HUES48 (cell line): Measurements from ENCODE around the gene DNAJB4.
"Not testable (repeated sequence)": the region's sequence is repeated elsewhere in the genome, so short reads cannot be mapped to it uniquely, and the experiment has no call there.

Experiments used
- H3K27ac ChIP-seq: one replicate; pipeline ENCODE4 v1.7.0; 2013; ENCODE audit warnings: low read depth, low read length, inconsistent platforms
- H3K27me3 ChIP-seq: 2 replicates; pipeline ENCODE4 v1.6.1; 2013; ENCODE audit warnings: mild to moderate bottlenecking, low read length; ENCODE audit not compliant: control insufficient read depth, insufficient read depth
- H3K36me3 ChIP-seq: 2 replicates; pipeline ENCODE4 v1.6.1; 2013; ENCODE audit warnings: low read length; ENCODE audit not compliant: control insufficient read depth, insufficient read depth
- H3K4me1 ChIP-seq: 2 replicates; pipeline ENCODE4 v1.6.1; 2013; ENCODE audit warnings: mild to moderate bottlenecking, low read length; ENCODE audit not compliant: control insufficient read depth, insufficient read depth
- H3K4me3 ChIP-seq: 2 replicates; pipeline ENCODE4 v1.5.1; 2013; ENCODE audit warnings: mild to moderate bottlenecking, low read depth, low read length
- H3K9ac ChIP-seq: 2 replicates; pipeline ENCODE4 v1.6.1; 2013; ENCODE audit warnings: mild to moderate bottlenecking, low read depth, low read length, moderate library complexity
- H3K9me3 ChIP-seq: 2 replicates; pipeline ENCODE4 v1.6.1; 2013; ENCODE audit warnings: low read length; ENCODE audit not compliant: control insufficient read depth, insufficient read depth

Gene DNAJB4

DNA sequence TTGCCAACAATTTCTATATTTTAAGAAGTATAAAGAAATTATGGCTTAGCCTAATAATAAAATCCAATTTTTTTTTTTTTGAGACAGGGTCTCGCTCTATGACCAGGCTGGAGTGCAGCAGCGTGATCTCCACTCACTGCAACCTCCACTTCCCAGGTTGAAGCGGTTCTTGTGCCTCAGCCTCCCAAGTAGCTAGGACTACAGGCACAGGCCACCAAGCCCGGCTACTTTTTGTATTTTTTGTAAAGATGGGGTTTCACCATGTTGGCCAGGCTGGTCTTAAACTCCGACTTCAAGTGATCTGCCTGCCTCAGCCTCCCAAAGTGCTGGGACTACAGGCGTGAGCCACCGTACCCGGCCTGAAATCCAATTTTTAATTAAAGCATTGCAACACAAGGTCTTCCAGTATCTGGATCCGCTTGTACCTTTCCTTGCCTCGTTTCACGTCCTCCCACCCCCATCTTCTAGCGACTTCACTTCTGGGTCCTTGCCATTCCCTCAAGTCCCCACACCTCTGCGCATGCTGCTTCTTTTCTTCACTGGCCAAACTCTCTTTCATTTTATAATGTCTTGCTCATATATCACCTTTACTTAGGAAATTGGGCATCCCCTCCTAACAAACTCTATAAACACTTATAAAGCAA lies 28.2 kb upstream of the DNAJB4 start:
- Histone ChIP-seq H3K4me1 (peaks cover 31% of the 10 kb centered on the region), H3K9me3 (no peaks in the 10 kb centered on the region), H3K4me3 (peak overlapping the region; percentile 86), H3K36me3 (peaks cover 29% of the 10 kb centered on the region), H3K27me3 (no peaks in the 10 kb centered on the region), H3K27ac (peak overlapping the region; percentile 43), H3K9ac (0 out of 2 replicates have a peak overlapping the region, but pooled peaks have one; percentile 5)

DNA sequence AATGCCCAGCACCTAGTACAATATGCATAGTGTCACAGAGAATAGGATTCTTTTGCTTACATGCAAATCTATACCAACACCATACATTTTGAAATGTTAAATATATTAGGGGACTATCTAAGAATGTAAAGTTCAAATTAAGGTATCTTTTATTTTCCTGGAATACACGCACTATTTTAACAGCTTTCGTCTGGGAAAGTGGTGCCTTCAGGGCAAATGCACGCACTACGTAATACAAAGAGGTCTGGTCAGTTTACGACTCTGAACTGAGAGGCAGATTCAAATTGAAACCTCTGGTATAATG lies 26.8 kb upstream of the DNAJB4 start:
- peaks cover 27% of the 10 kb centered on the region for H3K36me3 ChIP-seq

DNA sequence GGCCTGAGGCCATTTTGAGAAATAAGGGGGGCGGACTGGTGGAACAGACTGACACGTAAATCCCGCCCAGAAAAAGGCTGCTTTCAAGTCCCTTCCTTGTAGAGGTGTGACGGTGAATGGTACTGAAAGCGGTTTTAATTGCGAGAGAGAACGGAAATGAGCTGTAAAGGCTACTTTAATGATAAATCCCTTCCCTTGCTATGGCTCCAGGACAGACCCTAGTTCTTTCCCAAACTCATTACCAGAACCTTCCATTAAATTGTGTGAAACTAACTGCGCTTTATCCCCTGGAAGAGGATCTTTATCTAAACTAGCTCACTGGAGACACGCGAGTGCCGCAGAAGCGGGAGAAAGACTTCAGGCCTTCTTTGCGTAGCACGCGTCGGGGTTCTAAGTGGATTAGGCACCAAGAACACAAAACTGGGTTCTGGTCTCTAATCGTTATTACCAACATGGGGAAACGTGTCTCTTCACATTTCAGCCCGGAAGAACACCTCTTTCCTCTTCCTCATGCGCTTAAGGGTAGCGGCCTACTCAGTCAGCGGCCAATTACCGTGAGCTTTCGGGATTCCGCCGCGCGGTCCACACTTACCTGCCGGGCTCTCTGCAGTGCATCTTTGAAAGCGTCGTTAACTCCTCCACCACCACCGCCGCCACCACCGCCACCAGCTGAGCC lies 26.3 kb upstream of the DNAJB4 start:
- H3K9me3 ChIP-seq, result no peaks in the 10 kb centered on the region
- peak overlapping the region; percentile 86 for H3K4me3 ChIP-seq
- H3K36me3 ChIP-seq, result peaks cover 27% of the 10 kb centered on the region
- H3K27ac ChIP-seq, result peak overlapping the region; percentile 99
- H3K4me1 ChIP-seq, result peaks cover 24% of the 10 kb centered on the region
- no peaks in the 10 kb centered on the region for H3K27me3 ChIP-seq
- H3K9ac ChIP-seq, result peak overlapping the region; percentile 99

More for the DNA sequence above, 26.8 kb upstream of the DNAJB4 start:
- Histone ChIP-seq H3K4me1 (peaks cover 24% of the 10 kb centered on the region), H3K4me3 (peak overlapping the region; percentile 86), H3K27ac (peak overlapping the region; percentile 99), H3K27me3 (no peaks in the 10 kb centered on the region), H3K9me3 (no peaks in the 10 kb centered on the region), H3K9ac (peak overlapping the region; percentile 99)

DNA sequence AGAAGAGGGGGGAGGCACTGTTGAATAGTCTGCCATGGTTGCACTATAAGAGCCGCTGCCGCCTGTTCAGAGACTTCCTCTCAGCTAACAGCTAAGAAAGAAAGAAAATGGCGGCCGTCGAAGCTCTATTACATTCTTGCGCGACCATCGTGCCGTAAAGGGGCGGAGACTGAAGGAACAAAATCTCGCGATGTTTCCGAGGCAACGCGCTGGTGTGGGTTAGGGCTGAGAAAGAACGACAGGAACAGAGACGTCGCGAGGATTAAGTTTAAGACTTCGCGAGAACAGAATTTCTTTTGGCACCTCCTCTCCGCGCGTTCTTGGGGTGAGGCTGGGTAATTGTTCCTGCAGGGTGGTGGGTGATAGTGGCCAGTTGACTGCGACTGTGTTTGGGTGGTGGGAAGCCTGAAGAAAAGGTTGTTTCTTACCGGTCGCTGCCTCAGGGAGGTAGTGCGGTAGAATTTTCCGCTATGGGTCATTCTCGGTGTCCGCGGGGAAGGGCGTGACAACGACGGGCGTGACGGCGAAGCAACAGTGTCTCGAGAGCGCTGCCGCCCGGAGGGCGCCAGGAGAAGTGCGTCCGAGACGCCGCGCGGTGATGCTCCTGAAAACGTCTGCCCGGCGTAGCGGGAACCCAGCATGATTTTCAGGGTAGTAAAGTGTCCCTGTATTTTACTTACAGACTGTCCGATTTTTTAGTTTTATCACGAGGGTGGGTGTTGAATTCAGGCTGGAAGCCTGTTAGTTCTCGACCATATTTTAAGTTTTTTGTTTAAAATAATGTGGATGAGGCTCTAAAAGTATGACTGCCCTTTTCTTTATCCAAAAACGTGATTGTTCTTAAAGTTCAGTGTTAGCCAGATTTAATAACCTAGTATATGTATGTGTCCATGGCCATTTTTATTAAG lies 25.5 kb upstream of the DNAJB4 start, which contains the start of gene FUBP1:
FUBP1 (minus strand) TSS at position 104 of the 908 bp plus-strand sequence; CDS start at position 36, 68 bp downstream.
- Histone ChIP-seq H3K9ac (peak within 1 kb of the TSS; percentile 99), H3K36me3 (peaks cover 29% of the 10 kb centered on the region), H3K4me1 (peaks cover 29% of the 10 kb centered on the region), H3K27me3 (no peaks in the 10 kb centered on the region), H3K9me3 (no peaks in the 10 kb centered on the region), H3K27ac (peak within 1 kb of the TSS; percentile 99), H3K4me3 (peak within 1 kb of the TSS; percentile 86)

DNA sequence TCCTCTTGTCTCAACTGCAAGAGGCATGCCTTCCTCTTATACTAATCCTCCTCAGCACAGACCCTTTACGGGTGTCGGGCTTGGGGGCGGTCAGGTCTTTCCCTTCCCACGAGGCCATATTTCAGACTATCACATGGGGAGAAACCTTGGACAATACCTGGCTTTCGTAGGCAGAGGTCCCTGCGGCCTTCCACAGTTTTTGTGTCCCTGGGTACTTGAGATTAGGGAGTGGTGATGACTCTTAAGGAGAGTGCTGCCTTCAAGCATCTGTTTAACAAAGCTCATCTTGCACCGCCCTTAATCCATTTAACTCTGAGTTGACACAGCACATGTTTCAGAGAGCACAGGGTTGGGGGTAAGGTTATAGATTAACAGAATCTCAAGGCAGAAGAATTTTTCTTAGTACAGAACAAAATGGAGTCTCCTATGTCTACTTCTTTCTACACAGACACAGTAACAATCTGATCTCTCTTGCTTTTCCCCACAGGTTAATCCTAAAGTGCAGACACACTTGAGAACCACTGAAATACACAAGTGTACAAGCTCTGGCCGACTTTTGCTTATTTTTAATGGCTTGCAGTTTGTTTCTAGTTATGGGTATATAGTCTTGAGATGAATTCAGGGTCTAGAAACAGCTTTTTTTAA lies 21.3 kb upstream of the DNAJB4 start:
- not testable (repeated sequence) for H3K27me3 ChIP-seq, H3K4me3 ChIP-seq, H3K9me3 ChIP-seq, H3K36me3 ChIP-seq, H3K9ac ChIP-seq, H3K27ac ChIP-seq
- peaks cover 14% of the 10 kb centered on the region for H3K4me1 ChIP-seq

DNA sequence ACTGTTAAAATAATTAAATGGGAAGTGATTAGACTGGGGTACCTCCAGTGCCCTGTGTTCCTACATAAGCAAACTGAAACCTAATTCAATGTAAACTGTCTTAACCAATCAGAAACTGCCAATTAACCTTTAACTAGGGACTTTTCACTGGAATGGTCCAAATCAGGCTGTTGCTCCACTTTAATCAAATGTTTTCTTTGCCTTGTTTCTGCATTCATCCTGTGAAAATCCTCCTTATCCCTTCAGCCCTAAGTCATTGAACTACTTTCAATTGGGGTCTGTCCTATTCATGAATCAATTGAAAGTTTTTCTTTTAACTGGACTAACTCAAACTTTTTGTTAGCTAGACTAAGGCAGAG lies 20.8 kb upstream of the DNAJB4 start:
- Histone ChIP-seq H3K27me3 (no peaks in the 10 kb centered on the region), H3K4me1 (peaks cover 14% of the 10 kb centered on the region), H3K9ac (no peak overlapping the region), H3K27ac (no peak overlapping the region), H3K9me3 (no peaks in the 10 kb centered on the region), H3K4me3 (no peak overlapping the region), H3K36me3 (peaks cover 10% of the 10 kb centered on the region; the same call in 1 of the 2 replicates)

DNA sequence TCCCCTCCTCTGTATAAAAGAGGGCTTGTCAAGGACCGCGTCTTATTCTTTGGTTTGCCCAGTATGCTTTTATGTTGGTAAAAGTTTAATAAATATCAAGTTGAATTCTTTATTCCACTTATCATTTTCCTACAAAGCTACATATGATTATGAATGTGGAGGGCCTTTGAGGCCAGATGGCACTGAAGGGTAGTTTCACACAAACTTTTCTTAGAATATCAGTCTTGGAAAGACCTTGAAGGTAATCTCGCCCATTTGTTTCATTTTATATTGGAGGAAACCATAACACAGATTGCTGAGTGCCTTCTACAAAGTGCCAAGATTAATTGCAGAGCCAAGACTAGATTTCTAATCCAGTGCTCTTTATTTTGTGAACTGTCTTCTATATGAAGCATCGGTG lies 20.1 kb upstream of the DNAJB4 start:
- H3K27ac ChIP-seq, result no peak overlapping the region

DNA sequence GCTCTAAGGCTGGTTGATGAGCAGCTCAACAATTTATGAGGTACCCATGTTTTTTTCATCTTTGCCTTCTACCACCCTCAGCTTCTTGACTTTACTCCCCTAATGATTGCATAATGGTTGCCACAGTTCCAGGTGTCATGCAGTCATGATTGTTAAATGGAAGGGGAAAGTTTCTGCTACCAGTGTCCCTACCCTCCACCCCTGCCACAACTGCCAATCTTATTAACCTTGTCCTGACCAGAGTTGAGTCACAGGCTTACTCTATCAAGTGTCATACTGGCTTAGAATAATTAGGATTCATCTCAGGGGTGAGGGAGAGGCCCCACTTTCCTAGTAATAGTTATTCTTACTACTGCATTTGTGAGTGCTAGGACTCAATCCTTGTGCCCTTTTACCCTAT lies 17.9 kb upstream of the DNAJB4 start:
- no peak overlapping the region for H3K9ac ChIP-seq
- no peaks in the 10 kb centered on the region for H3K27me3 ChIP-seq
- no peak overlapping the region for H3K27ac ChIP-seq
- H3K9me3 ChIP-seq, result no peaks in the 10 kb centered on the region
- H3K4me1 ChIP-seq, result peaks cover 16% of the 10 kb centered on the region
- H3K4me3 ChIP-seq, result no peak overlapping the region
- peaks cover 14% of the 10 kb centered on the region; the same call in 1 of the 2 replicates for H3K36me3 ChIP-seq

More for the DNA sequence above, 20.1 kb upstream of the DNAJB4 start:
- Histone ChIP-seq H3K4me3 (no peak overlapping the region), H3K4me1 (peaks cover 17% of the 10 kb centered on the region), H3K9ac (no peak overlapping the region), H3K9me3 (no peaks in the 10 kb centered on the region), H3K27me3 (no peaks in the 10 kb centered on the region), H3K36me3 (peaks cover 10% of the 10 kb centered on the region; the same call in 1 of the 2 replicates)

DNA sequence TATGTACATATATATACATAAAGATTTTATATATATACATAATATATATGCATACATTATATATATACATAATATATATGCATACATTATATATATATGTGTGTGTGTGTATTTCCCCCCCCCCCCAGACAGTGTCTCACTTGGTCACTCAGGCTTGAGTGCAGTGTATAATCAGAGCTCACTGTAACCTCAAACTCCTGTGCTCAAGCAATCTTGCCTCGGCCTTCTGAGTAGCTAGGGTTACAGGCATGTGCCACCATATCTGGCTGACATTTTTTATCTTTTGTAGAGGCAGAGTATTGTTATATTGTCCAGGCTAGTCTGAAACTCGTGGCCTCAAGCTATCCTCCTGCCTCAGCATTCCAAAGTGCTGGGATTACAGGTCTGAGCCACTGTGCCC lies 16.8 kb upstream of the DNAJB4 start:
- Histone ChIP-seq H3K4me1 (peaks cover 16% of the 10 kb centered on the region), H3K9ac (no peak overlapping the region), H3K36me3 (peaks cover 20% of the 10 kb centered on the region; the same call in 1 of the 2 replicates), H3K9me3 (no peaks in the 10 kb centered on the region), H3K4me3 (no peak overlapping the region), H3K27me3 (no peaks in the 10 kb centered on the region), H3K27ac (no peak overlapping the region)

DNA sequence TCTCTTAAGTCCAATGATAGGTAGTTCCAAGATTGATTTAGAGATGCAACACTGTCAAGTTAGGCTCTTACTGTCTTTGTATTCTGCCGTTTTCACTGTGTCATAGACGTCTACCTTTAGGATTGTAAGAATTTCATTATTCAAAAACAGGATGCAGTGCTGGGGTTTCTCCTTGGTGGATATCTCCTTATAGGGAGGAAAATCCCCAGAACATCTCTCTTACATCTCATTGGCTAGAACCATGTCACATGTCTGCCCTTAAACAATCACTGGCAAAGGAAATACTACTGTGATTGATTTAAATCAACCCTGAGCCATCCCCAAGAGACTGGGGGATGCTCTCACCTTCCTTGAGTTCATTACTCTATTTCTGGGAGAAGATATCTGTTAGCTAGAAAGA lies 15.0 kb upstream of the DNAJB4 start:
- Histone ChIP-seq H3K36me3 (peaks cover 21% of the 10 kb centered on the region), H3K9me3 (no peaks in the 10 kb centered on the region), H3K27me3 (no peaks in the 10 kb centered on the region), H3K9ac (no peak overlapping the region), H3K4me3 (no peak overlapping the region), H3K27ac (no peak overlapping the region), H3K4me1 (peaks cover 10% of the 10 kb centered on the region; the same call in 1 of the 2 replicates)
